Esophagus muscularis mucosa (tissue), 3 donors: Measurements from ENCODE around the gene HTR2C.

Experiments
- POLR2A ChIP-seq: fragments of 450-650 bp; IDR thresholded peaks from one replicate; pipeline ENCODE4 v1.6.1; 2017; ENCODE audit warnings: antibody characterized with exemption, moderate library complexity, mild to moderate bottlenecking, low read depth
- TF ChIP-seq, protein P1 (sequence below), 3 experiments: fragments of 200-600 bp in 2 of 3; fragments of 450-650 bp in 1 of 3; sonication (generic) in 2 of 3; IDR thresholded peaks; one replicate each; pipeline ENCODE4 v1.5.1; 2017 to 2019; ENCODE audit warnings: antibody characterized with exemption in 3 of 3, mild to moderate bottlenecking in 2 of 3, moderate library complexity in 1 of 3

DNA sequence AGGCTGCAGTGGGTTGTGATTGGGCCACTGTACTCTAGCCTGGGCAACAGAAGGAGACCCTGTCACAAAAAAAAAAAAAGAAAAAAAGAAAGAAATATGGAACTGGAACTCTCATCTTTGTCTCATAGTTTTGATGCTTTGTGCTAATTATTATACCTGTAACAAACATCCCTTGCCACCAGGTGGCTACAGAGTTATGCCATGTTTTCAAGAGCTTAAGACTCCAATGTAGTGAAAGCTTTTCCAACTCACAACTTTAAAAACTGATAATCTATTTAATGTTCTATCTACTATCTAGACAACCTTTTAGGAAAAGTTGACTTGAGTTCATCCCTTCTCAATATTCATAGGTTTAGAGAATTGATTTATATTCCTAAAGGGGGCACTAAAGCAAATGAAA lies 42.4 kb downstream of the HTR2C start:
- TF ChIP-seq, protein P1, sequence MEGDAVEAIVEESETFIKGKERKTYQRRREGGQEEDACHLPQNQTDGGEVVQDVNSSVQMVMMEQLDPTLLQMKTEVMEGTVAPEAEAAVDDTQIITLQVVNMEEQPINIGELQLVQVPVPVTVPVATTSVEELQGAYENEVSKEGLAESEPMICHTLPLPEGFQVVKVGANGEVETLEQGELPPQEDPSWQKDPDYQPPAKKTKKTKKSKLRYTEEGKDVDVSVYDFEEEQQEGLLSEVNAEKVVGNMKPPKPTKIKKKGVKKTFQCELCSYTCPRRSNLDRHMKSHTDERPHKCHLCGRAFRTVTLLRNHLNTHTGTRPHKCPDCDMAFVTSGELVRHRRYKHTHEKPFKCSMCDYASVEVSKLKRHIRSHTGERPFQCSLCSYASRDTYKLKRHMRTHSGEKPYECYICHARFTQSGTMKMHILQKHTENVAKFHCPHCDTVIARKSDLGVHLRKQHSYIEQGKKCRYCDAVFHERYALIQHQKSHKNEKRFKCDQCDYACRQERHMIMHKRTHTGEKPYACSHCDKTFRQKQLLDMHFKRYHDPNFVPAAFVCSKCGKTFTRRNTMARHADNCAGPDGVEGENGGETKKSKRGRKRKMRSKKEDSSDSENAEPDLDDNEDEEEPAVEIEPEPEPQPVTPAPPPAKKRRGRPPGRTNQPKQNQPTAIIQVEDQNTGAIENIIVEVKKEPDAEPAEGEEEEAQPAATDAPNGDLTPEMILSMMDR (IDR thresholded peaks at IDR 0.05) = peak; percentile 17 to 31 (median 24)
- no peak for TF ChIP-seq POLR2A
